ENCODE measurements around the gene PRICKLE3. TPM values are rescaled to one million over a fixed set of nuclear protein-coding genes. Genes with fewer than 3 reads are reported as not detected.
"Not testable (repeated sequence)": the region's sequence is repeated elsewhere in the genome, so short reads cannot be mapped to it uniquely, and the experiment has no call there.

Gene PRICKLE3
- total RNA-seq, 1 donor, result 6.9 TPM

DNA sequence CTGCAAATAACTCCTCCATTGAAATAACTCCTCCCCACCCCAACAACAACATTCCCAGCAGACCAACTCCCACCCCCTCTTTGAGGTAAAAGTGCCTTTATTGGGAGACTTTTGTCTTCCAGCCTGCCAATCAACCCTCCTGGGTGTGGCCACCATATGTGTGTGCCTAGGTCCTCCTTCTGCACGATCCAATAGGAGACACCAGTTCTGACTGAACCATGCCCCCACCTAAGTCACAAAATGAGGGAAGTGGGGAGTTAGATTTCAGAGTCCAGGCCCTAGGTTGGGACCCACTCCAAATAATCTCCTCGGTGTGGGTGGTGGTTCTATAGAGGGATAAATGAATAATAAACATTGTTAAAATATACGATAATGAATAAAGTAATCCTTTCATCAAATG lies 11.4 kb downstream of the PRICKLE3 start:
- Histone ChIP-seq H3K4me2 (ENCODE audit: insufficient read depth, low read length) (no peak overlapping the region), H3K79me2 (ENCODE audit: insufficient read depth, low read length) (peaks cover 8% of the 10 kb centered on the region), H3K9me3 (ENCODE audit: low read depth, low read length) (no peaks in the 10 kb centered on the region), H3K36me3 (ENCODE audit: insufficient read depth, low read length) (no peaks in the 10 kb centered on the region), H3K4me1 (ENCODE audit: insufficient read depth, low read length) (peaks cover 5% of the 10 kb centered on the region), H4K20me1 (ENCODE audit: insufficient read depth, low read length) (peaks cover 5% of the 10 kb centered on the region), H3K27ac (ENCODE audit: low read depth, low read length) (no peak overlapping the region), H2AFZ (ENCODE audit: low read length) (no peak overlapping the region), H3K4me3 (ENCODE audit: insufficient read depth, low read length) (no peak overlapping the region), H3K27me3 (ENCODE audit: insufficient read depth, low read length) (no peaks in the 10 kb centered on the region)
- TF ChIP-seq, protein P1, sequence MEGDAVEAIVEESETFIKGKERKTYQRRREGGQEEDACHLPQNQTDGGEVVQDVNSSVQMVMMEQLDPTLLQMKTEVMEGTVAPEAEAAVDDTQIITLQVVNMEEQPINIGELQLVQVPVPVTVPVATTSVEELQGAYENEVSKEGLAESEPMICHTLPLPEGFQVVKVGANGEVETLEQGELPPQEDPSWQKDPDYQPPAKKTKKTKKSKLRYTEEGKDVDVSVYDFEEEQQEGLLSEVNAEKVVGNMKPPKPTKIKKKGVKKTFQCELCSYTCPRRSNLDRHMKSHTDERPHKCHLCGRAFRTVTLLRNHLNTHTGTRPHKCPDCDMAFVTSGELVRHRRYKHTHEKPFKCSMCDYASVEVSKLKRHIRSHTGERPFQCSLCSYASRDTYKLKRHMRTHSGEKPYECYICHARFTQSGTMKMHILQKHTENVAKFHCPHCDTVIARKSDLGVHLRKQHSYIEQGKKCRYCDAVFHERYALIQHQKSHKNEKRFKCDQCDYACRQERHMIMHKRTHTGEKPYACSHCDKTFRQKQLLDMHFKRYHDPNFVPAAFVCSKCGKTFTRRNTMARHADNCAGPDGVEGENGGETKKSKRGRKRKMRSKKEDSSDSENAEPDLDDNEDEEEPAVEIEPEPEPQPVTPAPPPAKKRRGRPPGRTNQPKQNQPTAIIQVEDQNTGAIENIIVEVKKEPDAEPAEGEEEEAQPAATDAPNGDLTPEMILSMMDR (IDR thresholded peaks at IDR 0.05; ENCODE audit: extremely low read depth, low read depth, low read length), result no peak
- peak; percentile 79 for DNase-seq (ENCODE audit: insufficient read length, low spot score, missing footprints)

DNA sequence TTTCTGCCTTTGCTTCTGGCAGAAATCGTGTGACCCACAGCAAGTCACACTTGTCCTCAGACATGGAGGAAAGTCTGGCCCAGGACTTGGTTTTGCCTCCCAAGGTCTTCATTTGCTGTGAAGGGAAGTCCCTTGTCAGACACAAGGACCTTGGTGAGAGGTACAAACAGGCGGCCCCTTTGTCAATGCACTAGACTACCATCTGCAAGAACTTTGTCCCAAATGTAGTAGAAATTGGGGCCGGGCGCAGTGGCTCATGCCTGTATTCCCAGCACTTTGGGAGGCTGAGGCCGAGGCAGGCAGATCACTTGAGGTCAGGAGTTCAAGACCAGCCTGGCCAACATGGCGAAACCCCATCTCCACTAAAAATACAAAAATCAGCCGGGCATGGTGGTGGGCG lies 12.6 kb downstream of the PRICKLE3 start:
- H3K9me3 ChIP-seq (ENCODE audit: low read depth, low read length); H3K79me2 ChIP-seq (ENCODE audit: insufficient read depth, low read length); H3K27ac ChIP-seq (ENCODE audit: low read depth, low read length); DNase-seq (ENCODE audit: insufficient read length, low spot score, missing footprints); H3K27me3 ChIP-seq (ENCODE audit: insufficient read depth, low read length); H3K4me2 ChIP-seq (ENCODE audit: insufficient read depth, low read length); H3K4me1 ChIP-seq (ENCODE audit: insufficient read depth, low read length); H4K20me1 ChIP-seq (ENCODE audit: insufficient read depth, low read length); H3K4me3 ChIP-seq (ENCODE audit: insufficient read depth, low read length); H2AFZ ChIP-seq (ENCODE audit: low read length); H3K36me3 ChIP-seq (ENCODE audit: insufficient read depth, low read length): not testable (repeated sequence)

DNA sequence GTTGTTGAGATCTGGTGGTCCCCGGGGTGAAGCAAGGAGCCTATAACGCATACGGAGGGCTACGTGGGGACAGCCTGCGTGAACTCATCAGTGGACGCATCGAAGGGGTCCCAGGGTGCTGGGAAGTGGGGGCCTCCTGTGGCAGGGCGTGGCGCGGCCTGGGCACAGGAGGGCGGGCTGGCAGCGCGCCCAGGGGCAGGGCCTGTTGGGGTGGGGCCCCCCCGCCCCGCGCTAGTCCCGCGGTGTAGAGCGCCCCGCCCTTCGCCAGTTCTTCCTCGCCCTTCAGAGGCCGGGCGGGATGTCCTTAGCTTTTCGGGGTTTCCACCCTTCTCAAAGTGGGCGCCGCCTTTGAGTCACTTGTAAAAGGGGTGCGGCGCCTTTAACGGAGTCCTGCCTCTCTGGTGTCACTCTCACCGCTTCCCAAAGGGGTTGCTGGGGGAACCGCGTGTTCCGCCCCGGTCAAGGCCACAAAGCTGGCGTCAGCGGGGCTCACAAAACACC lies 13.8 kb downstream of the PRICKLE3 start:
- Histone ChIP-seq H3K4me3 (ENCODE audit: insufficient read depth, low read length) (peak overlapping the region; percentile 77), H3K9me3 (ENCODE audit: low read depth, low read length) (no peaks in the 10 kb centered on the region), H3K4me2 (ENCODE audit: insufficient read depth, low read length) (peak overlapping the region; percentile 83), H3K27me3 (ENCODE audit: insufficient read depth, low read length) (no peaks in the 10 kb centered on the region), H3K36me3 (ENCODE audit: insufficient read depth, low read length) (no peaks in the 10 kb centered on the region), H3K4me1 (ENCODE audit: insufficient read depth, low read length) (peaks cover 10% of the 10 kb centered on the region), H3K27ac (ENCODE audit: low read depth, low read length) (peak overlapping the region; percentile 51), H2AFZ (ENCODE audit: low read length) (peak overlapping the region; percentile 62), H4K20me1 (ENCODE audit: insufficient read depth, low read length) (peaks cover 5% of the 10 kb centered on the region), H3K79me2 (ENCODE audit: insufficient read depth, low read length) (peaks cover 8% of the 10 kb centered on the region)
- TF ChIP-seq, protein P1 (IDR thresholded peaks at IDR 0.05; ENCODE audit: extremely low read depth, low read depth, low read length), result no peak
- DNase-seq (ENCODE audit: insufficient read length, low spot score, missing footprints), result peak; percentile 89

DNA sequence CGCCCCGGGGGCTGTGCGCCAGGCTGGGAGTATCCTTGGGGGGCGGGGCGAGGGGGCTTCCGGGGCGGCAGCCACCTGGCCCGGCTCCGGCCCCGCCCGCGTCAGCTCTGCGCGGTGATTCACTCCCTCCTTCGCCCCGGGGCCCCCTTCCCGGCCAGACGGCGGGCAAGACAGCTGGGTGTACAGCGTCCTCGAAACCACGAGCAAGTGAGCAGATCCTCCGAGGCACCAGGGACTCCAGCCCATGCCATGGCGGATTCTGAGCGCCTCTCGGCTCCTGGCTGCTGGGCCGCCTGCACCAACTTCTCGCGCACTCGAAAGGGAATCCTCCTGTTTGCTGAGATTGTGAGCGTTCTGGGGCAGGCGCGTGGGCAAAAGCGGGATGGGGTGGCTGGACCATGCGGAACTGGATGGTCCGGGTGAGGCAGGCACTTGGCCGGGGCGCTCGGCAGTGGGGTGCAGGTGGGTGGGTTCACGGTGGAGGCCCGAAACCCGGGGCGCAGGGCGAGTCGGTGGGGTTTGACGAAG lies 14.4 kb downstream of the PRICKLE3 start, which contains the start of gene PLP2:
Gene PLP2, plus strand, starts transcription at position 147 of the 528 bp plus-strand sequence. Its CDS starts 103 bp downstream, at position 250.
- no peaks in the 10 kb centered on the region for H3K27me3 ChIP-seq (ENCODE audit: insufficient read depth, low read length)
- H4K20me1 ChIP-seq (ENCODE audit: insufficient read depth, low read length), result peaks cover 5% of the 10 kb centered on the region
- peak within 1 kb of the TSS; percentile 62 for H2AFZ ChIP-seq (ENCODE audit: low read length)
- H3K9me3 ChIP-seq (ENCODE audit: low read depth, low read length), result no peaks in the 10 kb centered on the region
- H3K4me1 ChIP-seq (ENCODE audit: insufficient read depth, low read length), result peaks cover 14% of the 10 kb centered on the region
- H3K79me2 ChIP-seq (ENCODE audit: insufficient read depth, low read length), result peaks cover 8% of the 10 kb centered on the region
- TF ChIP-seq, protein P1 (IDR thresholded peaks at IDR 0.05; ENCODE audit: extremely low read depth, low read depth, low read length), result no peak
- peak within 1 kb of the TSS; percentile 51 for H3K27ac ChIP-seq (ENCODE audit: low read depth, low read length)
- peak within 1 kb of the TSS; percentile 77 for H3K4me3 ChIP-seq (ENCODE audit: insufficient read depth, low read length)
- peak; percentile 93 for DNase-seq (ENCODE audit: insufficient read length, low spot score, missing footprints)
- H3K4me2 ChIP-seq (ENCODE audit: insufficient read depth, low read length), result peak within 1 kb of the TSS; percentile 83
- no peaks in the 10 kb centered on the region for H3K36me3 ChIP-seq (ENCODE audit: insufficient read depth, low read length)

Data from osteoblast (primary cell).